Stomach (tissue), 9 donors: ENCODE data around the gene LTF. TPM values are rescaled to one million over a fixed set of nuclear protein-coding genes. Genes with fewer than 3 reads are reported as not detected.

Experiments used
- DNase-seq, 2 donors: peaks; one replicate each; pipeline versions ENCODE4 v3.0.0 to v3.0.0-alpha.2; 2013 to 2019
- H3K27ac ChIP-seq, 5 donors: fragments of 200-600 bp in 4 of 5; sonication (generic) in 4 of 5; one replicate each; pipeline ENCODE4 v1.5.1; 2013 to 2019; ENCODE audit warnings: mild to moderate bottlenecking in 1 of 5, moderate library complexity in 1 of 5
- H3K27me3 ChIP-seq, 3 donors: fragments of 200-600 bp; sonication (generic); one replicate each; pipeline ENCODE4 v1.5.1; 2017 to 2019; ENCODE audit warnings: mixed run types in 1 of 3
- H3K36me3 ChIP-seq, 4 donors: fragments of 200-600 bp; sonication (generic); 1 replicate in 3 of 4; 2 replicates in 1 of 4; pipeline ENCODE4 v1.5.1; 2016 to 2019
- H3K4me1 ChIP-seq, 4 donors: fragments of 200-600 bp; sonication (generic); one replicate each; pipeline ENCODE4 v1.5.1; 2016 to 2019
- H3K4me3 ChIP-seq, 4 donors: fragments of 200-600 bp; sonication (generic) in 3 of 4; one replicate each; pipeline ENCODE4 v1.5.1; 2016 to 2019; ENCODE audit warnings: mild to moderate bottlenecking in 1 of 4
- H3K9me3 ChIP-seq, 4 donors: fragments of 200-600 bp; sonication (generic); one replicate each; pipeline ENCODE4 v1.5.1; 2016 to 2019
- CTCF ChIP-seq, 7 experiments: fragments of 450-650 bp in 4 of 7; fragments of 200-600 bp in 3 of 7; sonication (generic) in 3 of 7; IDR thresholded peaks; one replicate each; pipeline ENCODE4 v1.5.1; 2016 to 2019; ENCODE audit warnings: antibody characterized with exemption in 7 of 7, control low read depth in 2 of 7, mild to moderate bottlenecking in 1 of 7
- EP300 ChIP-seq: sonication (generic); formaldehyde crosslinking; IDR thresholded peaks from one replicate; pipeline ENCODE4 v1.6.1; 2017; ENCODE audit warnings: antibody characterized with exemption
- POLR2A ChIP-seq, 4 donors: fragments of 450-650 bp; IDR thresholded peaks; one replicate each; pipeline ENCODE4 v1.6.1; 2016; ENCODE audit warnings: antibody characterized with exemption in 4 of 4, control low read depth in 2 of 4, mild to moderate bottlenecking in 1 of 4, moderate library complexity in 1 of 4
- POLR2AphosphoS5 ChIP-seq, 3 donors: sonication (generic); formaldehyde crosslinking; IDR thresholded peaks; one replicate each; pipeline ENCODE4 v1.6.1; 2016; ENCODE audit warnings: antibody characterized with exemption in 3 of 3
- WGBS, 5 donors: extraction: QIAGEN DNeasy Blood & Tissue Kit in 3 of 5; methylation state at CpG; one replicate each; pipeline versions ENCODE4 v1.1.5 to v1.1.7; 2013 to 2018; 5-methylcytosine and 5-hydroxymethylcytosine counted together
- intact Hi-C: fragments of 100-400 bp; cut with DNase I; formaldehyde crosslinking; loops from one replicate; pipeline ENCODE4 v1.15.1; 2023; ENCODE audit warnings: low total_unique reads
- polyA plus RNA-seq, 3 donors: library from polyadenylated mRNA; stranded (reverse); fragments of 200-250 nt; gene quantifications; one replicate each; pipeline ENCODE4 v1.2.3, GENCODE V29; 2013
- total RNA-seq, 5 donors: library from RNA; depleted of rRNA; stranded (reverse); fragments of >200 nt; gene quantifications; one replicate each; pipeline versions ENCODE4 v1.1.0 to v1.2.3, GENCODE V29; 2014 to 2016
- donor health status: healthy with polysubstance abuse.
- donor health status: Bipolar disorder and iron deficiency.
- donor health status: healthy.

LTF gene
- total and polyA plus RNA-seq, 8 donors = 0.58 to 1,112 (median 106) TPM

GRCh38 chr3:46470831-46471230 is 6.1 kb upstream of the LTF start:
- intact Hi-C loops = no loop called here

GRCh38 chr3:46469680-46470357 is 5.1 kb upstream of the LTF start:
- intact Hi-C loops = no loop called here
- Histone ChIP-seq H3K27ac (peak overlapping the region in 2 of 5 donors; percentile 53 to 60), H3K27me3 (peaks cover 0 to 6% (median 0%) of the 10 kb centered on the region in 3 donors), H3K36me3 (no peaks in the 10 kb centered on the region), H3K4me1 (peaks cover 3 to 28% (median 15%) of the 10 kb centered on the region in 4 donors), H3K9me3 (peaks cover 0 to 5% (median 3%) of the 10 kb centered on the region in 4 donors), H3K4me3 (no peak overlapping the region)
- WGBS, 5 donors = 55 to 67% (median 59%) methylated on average over 2 to 3 of the region's 3 CpGs
- DNase-seq = peak in 1 of 2 donors; percentile 65
- TF ChIP-seq POLR2AphosphoS5 (IDR thresholded peaks at IDR 0.05) (peak in 1 of 3 donors; percentile 14), POLR2A (IDR thresholded peaks at IDR 0.05) (no peak)

More at GRCh38 chr3:46470831-46471230, 6.1 kb upstream of the LTF start:
- Histone ChIP-seq H3K4me1 (peaks cover 0 to 23% (median 8%) of the 10 kb centered on the region in 4 donors), H3K27me3 (no peaks in the 10 kb centered on the region), H3K9me3 (peaks cover 0 to 7% (median 5%) of the 10 kb centered on the region in 4 donors), H3K36me3 (no peaks in the 10 kb centered on the region), H3K4me3 (no peak overlapping the region), H3K27ac (peak overlapping the region in 2 of 5 donors; percentile 55 to 60)
- DNase-seq = no peak
- 89 to 94% (median 92%) methylated on average over 4 of the region's 4 CpGs for WGBS, 5 donors
- TF ChIP-seq POLR2AphosphoS5 (IDR thresholded peaks at IDR 0.05) = no peak
- no peak for TF ChIP-seq EP300
- no peak for TF ChIP-seq CTCF (IDR thresholded peaks at IDR 0.05)

- H3K4me3 ChIP-seq = no peak overlapping the region
- intact Hi-C loops = no loop called here
- no peaks in the 10 kb centered on the region for H3K9me3 ChIP-seq
- 77 to 84% (median 81%) methylated on average over 6 of the region's 6 CpGs for WGBS, 5 donors
- no peak for TF ChIP-seq POLR2A (IDR thresholded peaks at IDR 0.05)
- TF ChIP-seq POLR2AphosphoS5 (IDR thresholded peaks at IDR 0.05) = no peak
- no peak for TF ChIP-seq EP300
- no peak for TF ChIP-seq CTCF (IDR thresholded peaks at IDR 0.05)
- no peaks in the 10 kb centered on the region for H3K36me3 ChIP-seq
- peaks cover 0 to 14% (median 6%) of the 10 kb centered on the region in 3 donors for H3K27me3 ChIP-seq
- peaks cover 11 to 36% (median 23%) of the 10 kb centered on the region in 4 donors for H3K4me1 ChIP-seq
- no peak for DNase-seq
- H3K27ac ChIP-seq = peak overlapping the region in 2 of 5 donors; percentile 53 to 60
Measured at GRCh38 chr3:46468753-46469600, 4.3 kb upstream of the LTF start.

- 88 to 92% (median 91%) methylated on average over 4 of the region's 4 CpGs for WGBS, 5 donors
- H3K27ac ChIP-seq = no peak overlapping the region
- TF ChIP-seq POLR2A (IDR thresholded peaks at IDR 0.05) (no peak), EP300 (no peak), POLR2AphosphoS5 (IDR thresholded peaks at IDR 0.05) (no peak), CTCF (IDR thresholded peaks at IDR 0.05) (no peak)
- H3K4me1 ChIP-seq = peaks cover 13 to 50% (median 28%) of the 10 kb centered on the region in 4 donors
- H3K4me3 ChIP-seq = no peak overlapping the region
- intact Hi-C loops = no loop called here
- H3K9me3 ChIP-seq = no peaks in the 10 kb centered on the region
- H3K36me3 ChIP-seq = no peaks in the 10 kb centered on the region
- peaks cover 0 to 29% (median 8%) of the 10 kb centered on the region in 3 donors for H3K27me3 ChIP-seq
- DNase-seq = no peak
Measured at GRCh38 chr3:46467562-46467961, 2.9 kb upstream of the LTF start.
